ENCODE measurements around the gene PCSK4.
"Not testable (repeated sequence)": the region's sequence is repeated elsewhere in the genome, so short reads cannot be mapped to it uniquely, and the experiment has no call there.

Gene PCSK4

DNA sequence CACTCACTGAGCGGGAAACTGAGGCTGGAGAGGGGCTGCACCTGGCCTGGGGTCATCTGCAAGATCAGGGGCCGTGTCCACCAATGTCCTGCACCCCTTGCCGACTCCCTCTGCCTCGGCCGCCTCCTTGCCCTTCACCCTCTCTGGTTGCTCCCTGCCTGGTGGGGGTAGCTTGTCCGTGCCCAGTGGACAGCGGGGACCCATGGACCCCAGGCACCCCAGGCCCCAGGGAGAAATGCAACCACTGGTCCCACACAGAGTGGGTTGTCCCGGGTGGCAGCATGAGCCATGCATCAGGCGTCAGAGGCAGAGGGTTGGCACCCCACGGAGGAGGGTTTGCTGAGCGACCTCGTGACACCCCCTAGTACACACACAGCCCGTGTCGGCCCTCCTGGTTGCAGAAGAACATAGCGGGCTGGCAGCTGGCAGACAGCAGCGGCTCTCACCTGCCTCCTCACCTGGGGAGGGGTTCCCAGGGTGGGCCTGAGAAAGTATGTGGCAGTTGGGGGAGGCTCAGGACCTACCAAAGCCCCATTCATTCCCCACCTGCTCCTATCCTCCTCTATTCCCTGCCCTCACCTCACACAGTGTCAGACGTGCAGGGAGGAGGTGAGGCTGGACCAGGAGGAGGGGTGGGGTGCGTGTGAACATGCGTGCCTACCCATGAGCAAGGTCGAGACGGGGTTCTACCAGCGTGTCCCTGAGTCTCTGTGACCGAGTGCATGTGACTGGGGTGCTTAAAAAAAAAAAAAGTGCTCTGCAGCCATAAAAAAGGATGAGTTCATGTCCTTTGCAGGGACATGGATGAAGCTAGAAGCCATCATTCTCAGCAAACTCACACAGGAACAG, 14.0 kb upstream of the PCSK4 start:
- DNase-seq, result no peak

DNA sequence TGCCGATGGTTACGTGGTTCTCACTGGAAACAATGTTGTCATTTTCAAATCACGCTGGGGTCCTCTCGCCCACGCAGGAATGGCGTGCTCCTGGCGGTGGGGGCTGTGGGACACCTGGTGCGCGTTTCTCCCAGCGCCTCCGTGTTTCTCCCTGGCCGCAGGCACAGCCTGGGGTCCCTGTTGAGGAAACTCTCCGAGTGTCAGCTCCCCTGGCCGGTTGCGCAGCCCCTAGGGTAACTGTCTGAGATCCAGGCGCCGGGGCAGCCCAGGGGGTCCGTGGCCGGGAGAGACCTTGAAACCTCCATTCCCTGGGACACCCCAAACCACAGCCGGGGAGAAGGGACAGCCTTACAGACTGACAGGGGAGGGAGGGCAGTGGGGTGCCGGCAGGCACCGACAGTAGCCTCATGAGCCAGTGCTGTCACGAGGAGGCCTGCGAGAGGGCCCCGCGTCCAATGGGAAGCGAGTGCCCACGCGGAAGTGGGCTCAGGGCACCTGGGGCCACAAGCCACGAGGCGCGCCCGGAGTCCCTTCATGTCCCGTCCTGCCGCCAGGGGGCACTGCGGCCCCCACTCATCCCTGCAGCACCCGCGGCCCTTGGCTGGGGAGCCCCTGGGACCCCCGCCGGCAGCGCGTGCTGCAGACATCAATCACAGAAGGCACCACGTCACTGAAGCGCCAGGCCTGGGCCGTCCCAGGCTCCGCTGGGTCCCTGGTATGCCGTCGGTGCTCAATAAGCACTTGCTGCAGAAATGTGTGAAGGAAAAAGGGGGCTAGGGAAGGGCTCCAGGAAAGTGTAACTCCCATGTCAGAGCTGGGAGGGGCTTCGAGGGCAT, 13.2 kb upstream of the PCSK4 start:
- peak; percentile 13 to 22 for DNase-seq

DNA sequence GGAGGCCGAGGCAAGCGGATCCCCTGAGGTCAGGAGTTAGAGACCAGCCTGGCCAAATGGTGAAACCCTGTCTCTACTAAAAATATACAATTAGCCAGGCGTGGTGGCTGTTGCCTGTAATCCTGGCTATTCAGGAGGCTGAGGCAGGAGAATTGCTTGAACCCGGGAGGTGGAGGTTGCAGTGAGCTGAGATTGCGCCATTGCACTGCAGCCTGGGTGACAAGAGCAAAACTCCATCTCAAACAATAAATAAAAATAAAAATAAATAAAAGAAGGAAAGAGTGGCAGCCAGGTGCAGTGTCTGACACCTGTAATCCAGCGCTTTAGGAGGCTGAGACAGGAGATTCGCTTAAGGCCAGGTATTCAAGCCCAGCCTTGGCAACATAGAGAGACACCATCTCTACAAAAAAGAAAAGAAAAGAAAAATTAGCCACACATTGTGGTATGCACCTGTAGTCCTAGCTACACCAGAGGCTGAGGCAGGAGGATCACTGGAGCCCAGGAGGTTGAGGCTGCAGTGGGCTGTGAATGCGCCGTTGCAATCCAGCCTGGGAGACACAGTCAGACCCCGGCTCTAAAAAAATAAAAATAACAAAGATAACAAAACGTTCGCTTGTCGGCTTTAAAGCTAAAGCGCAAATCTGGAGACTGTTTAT, 12.4 kb upstream of the PCSK4 start:
- DNase-seq, result no peak

DNA sequence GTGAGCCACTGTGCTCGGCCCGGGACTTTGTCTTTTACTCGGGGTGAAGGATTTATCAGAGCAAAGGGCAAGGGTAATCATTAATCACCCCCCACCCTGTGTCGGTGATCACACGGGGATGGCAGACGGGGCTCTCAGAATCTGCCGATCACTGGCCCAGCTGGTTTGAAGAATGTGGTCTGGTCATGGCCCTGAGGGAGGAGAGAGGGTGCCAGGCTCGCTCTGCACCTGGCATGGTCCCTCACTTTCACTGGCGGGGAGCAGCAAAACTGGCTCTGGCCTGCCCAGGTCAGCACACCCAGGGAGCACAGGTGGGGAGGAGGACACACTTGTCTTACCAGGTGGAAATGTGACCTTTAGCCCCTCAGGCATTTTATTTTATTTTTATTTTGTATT, 11.0 kb upstream of the PCSK4 start:
- no peak for DNase-seq

DNA sequence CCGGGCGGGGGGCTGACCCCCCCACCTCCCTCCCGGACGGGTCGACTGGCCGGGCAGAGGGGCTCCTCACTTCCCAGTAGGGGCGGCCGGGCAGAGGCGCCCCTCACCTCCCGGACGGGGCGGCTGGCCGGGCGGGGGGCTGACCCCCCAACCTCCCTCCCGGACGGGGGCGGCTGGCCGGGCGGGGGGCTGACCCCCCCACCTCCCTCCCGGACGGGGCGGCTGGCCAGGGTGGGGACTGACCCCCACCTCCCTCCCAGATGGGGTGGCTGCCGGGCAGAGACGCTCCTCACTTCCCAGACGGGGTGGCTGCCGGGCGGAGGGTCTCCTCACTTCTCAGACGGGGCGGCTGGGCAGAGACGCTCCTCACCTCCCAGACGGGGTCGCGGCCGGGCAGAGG, 9.1 kb upstream of the PCSK4 start:
- not testable (repeated sequence) for DNase-seq

DNA sequence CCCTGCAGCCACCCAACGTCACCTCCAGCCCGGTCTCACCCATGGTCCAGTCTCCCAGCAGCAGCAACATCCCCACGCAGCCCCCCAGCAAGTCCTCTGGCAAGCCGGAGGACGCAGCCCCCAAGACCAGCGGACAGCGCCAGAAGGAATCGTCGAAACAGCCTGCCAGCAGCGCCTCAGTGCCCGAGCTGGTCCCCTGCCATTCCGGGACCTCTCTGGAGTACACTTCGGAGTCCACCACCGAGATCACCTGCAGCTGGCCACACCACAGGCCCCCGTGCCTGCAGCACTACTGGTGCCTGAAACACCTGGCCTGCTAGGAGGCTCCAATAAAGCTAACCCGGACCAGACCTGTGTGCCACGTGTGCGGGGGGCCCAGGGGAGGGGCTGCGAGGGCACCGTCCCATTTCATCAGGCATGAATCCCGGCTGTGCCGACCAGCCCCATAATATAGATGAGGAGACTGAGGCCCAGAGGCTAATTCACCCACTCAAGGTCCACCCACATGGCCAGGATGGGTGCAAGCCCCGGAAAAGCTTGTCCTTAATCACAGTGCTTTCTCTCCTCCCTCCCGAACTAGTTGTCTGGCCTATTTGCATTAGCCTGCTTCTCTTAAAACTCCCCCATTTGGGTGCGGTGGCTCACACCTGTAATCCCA, 7.6 kb upstream of the PCSK4 start:
- DNase-seq, result no peak

DNA sequence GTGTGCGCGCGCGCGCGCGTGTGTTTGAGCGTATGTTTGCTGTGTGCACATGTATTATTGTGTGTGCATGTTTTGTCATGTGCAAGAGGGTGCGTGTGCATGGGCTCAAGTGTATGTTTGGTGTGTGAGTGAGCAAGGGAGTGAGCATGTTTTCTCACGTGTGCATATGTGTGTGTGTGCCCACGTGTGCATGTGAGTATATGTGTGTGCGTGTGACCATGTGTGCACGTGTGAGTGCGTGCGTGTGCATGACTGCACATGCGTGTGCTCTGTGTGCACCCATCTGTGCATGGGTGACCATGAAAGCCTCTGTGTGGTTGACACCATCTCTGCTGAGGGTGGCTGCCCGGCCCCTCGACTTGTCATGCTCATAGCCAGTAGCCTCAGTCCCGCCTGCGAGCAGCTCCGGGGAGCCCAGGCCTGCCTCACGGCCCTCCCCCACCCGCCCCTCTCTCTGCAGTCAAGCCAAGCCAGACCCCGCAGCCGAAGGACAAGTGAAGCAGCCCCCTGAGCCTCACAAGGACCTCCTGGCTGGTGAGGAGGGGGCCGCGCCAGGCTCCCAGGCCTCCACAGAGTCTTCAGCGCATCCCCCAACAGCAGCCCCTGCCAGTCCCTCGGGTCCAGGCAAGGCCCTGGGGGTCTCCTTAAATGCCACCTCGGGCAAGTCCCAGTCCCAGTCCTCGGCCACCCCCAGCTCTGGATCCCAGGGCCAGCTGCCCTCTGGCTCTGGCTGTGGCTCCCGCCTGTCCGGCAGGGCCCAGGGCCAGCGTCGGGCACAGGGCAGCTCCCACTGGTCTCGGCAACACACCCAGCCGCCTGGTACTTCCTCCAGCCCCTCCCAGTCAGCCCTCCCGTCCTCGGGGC, 6.8 kb upstream of the PCSK4 start:
- DNase-seq, result no peak

DNA sequence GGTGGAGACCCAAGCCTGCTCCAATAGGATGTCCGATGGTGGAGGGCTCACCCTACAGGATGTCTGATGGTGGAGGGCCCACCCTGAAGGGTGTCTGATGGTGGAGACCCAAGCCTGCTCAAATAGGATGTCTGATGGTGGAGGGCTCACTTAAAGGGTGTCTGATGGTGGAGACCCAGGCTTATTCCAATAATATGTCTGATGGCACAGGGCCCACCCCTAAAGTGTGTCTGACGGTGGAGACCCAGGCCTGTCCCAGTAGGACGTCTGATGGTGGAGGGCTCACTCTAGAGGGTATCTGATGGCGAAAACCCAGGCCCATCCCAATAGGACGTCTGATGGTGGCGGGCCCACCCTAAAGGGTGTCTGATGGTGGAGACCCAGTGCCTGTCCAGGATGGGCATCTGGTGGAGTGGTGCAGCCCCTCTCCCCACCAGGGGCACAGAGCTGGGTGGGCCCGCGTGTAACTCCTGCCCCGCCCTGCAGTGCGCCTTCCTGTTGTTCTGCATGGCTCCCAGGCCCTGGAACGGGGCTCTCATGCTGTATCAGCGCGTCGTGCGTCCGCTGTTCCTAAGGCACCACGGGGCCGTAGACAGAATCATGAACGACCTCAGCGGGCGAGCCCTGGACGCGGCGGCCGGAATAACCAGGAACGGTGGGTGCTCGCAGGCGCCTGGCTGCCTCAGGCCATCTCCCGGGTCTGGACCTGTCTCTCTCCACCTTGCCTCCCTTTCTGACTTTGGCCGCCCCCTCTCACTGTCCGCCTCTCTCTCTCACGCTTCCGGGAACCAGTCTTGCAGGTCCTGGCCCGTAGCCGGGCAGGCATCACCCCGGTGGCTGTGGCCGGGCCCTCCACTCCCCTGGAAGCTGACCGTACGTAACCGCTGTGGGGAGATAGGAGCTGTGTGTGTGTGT, 5.9 kb upstream of the PCSK4 start:
- no peak for DNase-seq

DNA sequence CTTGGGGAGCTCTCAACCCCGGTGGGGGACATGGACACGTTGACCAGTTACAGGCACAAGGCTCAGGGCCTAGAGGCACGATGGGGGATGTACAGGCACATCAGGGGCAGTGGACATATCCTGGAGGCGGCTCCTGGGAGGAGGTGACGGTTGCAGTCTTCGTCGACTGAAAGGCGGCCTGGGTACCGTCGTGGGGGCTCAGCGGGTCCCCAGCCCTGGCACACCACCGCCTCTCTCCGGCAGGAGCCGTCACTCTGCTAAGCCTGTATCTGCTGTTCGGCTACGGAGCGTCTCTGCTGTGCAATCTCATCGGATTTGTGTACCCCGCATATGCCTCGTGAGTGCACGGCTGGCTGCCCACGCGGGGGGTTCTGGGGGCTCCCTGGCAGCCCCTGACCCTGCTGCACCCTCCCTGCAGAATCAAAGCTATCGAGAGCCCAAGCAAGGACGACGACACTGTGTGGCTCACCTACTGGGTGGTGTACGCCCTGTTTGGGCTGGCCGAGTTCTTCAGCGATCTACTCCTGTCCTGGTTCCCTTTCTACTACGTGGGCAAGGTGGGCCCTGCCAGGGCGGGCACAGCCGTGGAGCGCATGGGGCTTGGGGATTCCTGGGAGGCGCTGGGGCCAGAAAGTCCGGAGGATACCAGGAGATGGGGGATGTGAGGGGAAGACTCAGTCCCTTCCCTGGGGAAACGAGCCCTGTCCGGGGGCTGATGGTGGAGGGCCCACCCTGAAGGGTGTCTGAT, 5.1 kb upstream of the PCSK4 start:
- DNase-seq, result no peak

DNA sequence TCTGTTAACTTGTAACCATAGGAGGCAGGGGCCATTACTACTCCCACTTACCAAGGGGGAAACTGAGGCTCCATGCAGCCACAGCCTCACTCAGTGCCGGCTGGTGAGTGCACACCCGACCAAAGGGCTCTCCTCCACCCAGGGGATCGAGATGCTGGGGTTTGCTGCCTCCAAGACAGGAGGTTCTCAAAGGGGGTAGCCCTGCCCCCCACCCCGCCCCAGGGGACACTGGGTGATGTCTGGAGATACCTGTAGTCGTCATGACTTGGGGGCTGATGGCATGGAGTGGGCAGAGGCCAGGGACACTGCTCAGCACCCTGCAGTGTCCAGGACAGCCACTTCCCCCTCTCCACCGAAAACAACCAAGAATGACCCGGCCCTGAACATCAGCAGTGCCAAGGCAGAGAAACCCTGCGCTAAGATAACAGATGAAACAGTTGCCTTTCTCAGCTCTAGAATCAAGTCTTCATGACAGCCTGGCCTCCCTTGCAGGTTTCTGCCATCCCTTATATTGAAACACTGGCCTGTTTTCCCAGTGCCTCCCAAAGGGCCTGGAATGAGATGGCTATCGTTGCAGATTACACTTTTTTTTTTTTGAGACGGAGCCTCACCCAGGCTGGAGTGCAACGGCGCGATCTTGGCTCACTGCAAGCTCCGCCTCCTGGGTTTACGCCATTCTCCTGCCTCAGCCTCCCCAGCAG, 4.1 kb upstream of the PCSK4 start:
- no peak for DNase-seq

DNA sequence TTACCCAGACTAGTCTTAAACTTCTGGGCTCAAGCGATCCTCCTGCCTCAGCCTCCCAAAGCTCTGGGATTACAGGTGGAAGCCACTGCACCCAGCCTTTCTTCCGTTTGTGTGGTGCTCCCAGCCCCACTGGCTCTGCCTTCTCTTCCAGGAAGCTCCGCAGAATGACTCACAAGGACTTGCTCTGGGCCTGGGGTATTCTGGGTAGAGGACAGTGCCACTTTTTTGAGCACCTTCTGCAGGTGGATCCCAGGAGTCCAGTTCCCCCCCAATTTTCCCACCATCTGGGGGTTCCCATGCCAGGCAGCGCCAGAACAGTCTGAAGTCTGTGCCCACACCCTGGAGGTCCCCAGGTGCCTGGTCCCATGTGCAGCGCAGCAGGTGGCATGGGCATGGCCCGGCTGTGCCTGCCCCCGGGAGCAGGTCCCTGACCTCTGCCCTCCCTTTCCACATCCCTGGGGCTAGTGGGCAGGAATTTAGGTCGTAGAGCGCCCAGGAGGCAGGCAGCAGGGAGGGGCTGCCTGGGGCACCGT, 2.4 kb upstream of the PCSK4 start:
- no peak for DNase-seq

DNA sequence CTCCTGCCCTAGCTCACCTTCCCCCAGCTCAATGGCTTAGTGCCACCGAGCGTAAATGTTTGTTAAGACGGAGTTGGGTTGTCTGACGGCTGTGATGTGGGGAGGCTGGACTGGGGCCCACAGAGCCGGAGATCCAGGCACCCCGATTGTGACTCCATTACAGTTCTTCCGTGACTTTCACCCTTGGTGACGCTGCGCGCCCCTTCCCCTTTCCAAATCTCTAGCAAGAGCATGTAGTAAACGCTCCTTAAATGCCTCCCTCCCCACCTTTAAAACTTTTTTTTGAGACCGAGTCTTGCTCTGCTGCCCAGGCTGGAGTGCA, 1.7 kb upstream of the PCSK4 start:
- DNase-seq, result no peak

DNA sequence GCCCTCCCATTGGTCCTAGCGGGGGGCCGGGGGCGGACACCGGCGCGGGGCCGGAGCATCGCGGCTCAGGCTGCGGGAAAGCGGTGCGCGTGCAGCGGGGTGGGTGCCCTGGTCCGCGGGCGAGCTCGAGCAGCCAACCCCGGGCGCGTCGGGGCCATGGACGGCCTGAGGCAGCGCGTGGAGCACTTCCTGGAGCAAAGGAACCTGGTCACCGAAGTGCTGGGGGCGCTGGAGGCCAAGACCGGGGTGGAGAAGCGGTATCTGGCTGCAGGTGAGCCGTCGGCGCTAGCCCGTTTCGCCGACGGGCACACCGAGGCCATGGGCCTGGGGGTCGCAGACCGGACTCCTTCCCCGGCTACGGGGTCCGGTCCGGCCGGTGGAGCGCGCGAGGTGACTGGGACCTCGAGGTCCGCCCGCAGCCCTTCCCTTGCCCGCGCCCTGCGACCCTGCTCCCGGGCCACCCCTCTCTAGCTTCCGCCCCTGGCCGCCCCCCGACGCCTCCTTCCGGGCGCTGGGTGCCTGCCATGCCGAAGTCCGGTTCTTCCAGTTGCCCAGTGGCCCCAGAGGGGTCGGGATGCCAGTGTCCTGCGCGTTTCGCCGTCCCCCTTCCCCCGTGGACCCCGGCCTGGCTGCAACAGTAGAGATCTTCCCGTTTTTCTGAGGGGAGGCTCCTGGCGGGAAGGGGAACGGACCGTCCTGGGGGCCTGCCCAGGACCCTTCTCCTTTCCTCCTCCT, 1.1 kb upstream of the PCSK4 start, which contains the start of gene REEP6:
TSS of gene REEP6 (plus strand) at position 68 of the 735 bp plus-strand sequence. CDS start at position 157, 89 bp downstream.
- DNase-seq, result no peak

DNA sequence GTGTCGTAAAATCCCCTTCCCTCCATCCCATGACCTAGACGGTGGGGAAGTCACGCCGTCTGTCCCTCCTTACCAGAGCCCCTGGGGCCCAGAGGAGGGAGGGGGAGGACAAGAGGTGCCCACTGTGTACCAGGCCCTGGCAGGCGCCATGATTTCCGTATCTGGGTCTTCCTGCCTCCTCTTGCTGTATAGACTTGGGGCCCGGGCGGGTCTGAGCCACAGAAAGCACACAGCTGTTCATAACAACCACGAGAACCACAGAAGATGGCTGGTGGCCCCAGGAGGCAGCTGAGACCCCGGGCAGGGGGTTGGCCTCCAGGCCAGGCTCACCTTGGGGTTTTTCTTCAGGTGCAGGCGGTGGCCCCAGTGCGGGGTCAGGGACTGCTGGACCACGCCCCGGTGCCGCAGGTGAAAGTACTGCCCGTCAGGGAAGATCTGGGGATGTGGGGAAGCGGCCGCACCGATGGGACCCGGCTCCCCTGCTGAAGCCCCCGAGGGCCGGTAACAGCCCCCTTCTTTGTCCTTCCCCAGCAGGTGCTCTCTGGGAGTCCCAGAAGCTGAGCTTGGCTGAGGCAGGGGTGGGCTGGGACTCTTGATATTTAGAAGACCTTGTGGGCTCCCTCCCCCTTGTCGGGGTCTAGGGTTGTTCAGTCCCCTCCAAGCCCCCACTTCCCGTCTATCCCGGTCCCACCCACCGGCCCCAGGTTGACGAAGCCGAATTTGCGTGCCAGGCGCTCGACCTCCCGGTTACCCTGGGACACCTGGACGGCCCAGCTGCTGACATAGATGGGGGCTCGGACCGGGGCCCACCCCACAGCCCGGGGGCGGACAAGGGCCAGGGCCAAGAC, 463 bp downstream of the PCSK4 start:
- no peak for DNase-seq

DNA sequence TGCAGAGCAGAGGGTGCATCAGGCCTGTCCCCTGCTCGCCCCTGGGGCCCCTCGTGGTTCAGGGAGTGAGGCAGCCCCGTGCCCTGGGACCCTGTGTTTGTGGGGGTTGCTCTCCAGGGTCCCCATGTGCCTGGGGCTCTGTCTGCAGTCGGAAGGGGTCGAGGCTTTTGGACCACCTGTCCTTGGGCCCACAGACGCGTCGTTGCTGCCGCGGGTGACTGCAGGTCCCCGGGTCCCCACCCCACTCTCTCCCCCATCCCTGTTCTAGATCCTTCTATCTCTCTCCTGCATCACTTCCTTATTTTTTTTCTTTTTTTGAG, 1.9 kb downstream of the PCSK4 start:
- DNase-seq, result no peak

DNA sequence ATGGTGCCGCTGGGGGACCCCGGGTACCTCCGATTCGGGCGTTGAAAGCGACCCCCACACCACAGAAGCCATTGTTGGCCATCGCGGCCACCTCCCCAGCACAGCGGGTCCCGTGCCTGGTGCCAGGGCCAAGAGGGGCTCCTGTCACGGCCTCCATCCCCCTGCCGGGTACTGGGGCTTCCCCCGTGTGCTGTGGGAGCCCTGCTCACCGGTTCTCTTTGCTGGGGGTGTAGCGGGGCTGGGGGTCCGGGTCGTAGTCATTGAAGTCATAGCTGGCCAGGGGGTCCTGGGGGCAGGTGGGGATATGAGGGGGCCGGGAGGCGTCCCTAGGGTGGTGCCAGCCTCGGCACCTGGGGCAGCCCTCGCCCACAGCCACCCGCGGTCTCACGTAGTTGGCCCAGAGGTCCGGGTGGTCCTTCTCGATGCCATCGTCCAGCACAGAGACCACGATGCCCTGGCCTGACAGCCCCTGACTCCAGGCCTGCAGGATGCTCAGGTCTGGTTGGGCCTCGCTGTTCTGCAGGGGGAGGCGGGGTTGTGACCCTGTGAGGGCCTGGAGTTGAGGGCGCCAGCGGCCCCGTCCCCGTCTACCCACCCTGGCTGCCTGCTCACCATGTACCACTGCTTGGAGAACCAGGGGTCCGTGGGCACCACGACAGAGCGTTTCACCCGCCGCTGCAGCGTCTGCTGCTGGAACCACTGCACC, 2.4 kb downstream of the PCSK4 start:
- DNase-seq, result no peak
